GM12873 (cell line): ENCODE measurements around the gene TBC1D5.

Source experiments
- CTCF ChIP-seq: IDR thresholded peaks from 2 replicates; pipeline ENCODE4 v1.5.1; 2012; ENCODE audit warnings: low read depth, mild to moderate bottlenecking, moderate library complexity, low read length, control low read depth; ENCODE audit not compliant: insufficient read depth; ENCODE audit errors: missing control alignments

The TBC1D5 gene

GRCh38 chr3:17678116-17678741, 64.2 kb downstream of the TBC1D5 start:
- TF ChIP-seq CTCF, result no peak

- no peak for TF ChIP-seq CTCF
Measured at GRCh38 chr3:17674082-17674686, 68.2 kb downstream of the TBC1D5 start.

GRCh38 chr3:17672506-17672905, 69.9 kb downstream of the TBC1D5 start:
- no peak for TF ChIP-seq CTCF

- TF ChIP-seq CTCF, result no peak
Measured at GRCh38 chr3:17670749-17671148, 71.7 kb downstream of the TBC1D5 start.

GRCh38 chr3:17664923-17665322, 77.5 kb downstream of the TBC1D5 start:
- no peak for TF ChIP-seq CTCF

GRCh38 chr3:17656264-17656663, 86.2 kb downstream of the TBC1D5 start:
- no peak for TF ChIP-seq CTCF

- TF ChIP-seq CTCF, result no peak
Measured at GRCh38 chr3:17655743-17656142, 86.7 kb downstream of the TBC1D5 start.
